GM21717 (cell line): ENCODE measurements around the gene DBNDD2.

Experiments
- ATAC-seq: cut with Tn5 transposase; IDR thresholded peaks from one replicate; pipeline ENCODE4 v1.9.1; 2021; ENCODE audit warnings: mild to moderate bottlenecking, moderate library complexity; ENCODE audit not compliant: unreplicated experiment

DBNDD2 gene

GRCh38 chr20:45378191-45378590, 29.9 kb upstream of the DBNDD2 start, which contains the start of gene TP53TG5:
TP53TG5 (minus strand) TSS chr20:45378325; CDS start chr20:45378236, 89 bp downstream.
- no peak for ATAC-seq

GRCh38 chr20:45387274-45387673, 20.8 kb upstream of the DBNDD2 start:
- ATAC-seq = no peak

GRCh38 chr20:45390931-45391330, 17.2 kb upstream of the DBNDD2 start:
- ATAC-seq = no peak

GRCh38 chr20:45391559-45391958, 16.5 kb upstream of the DBNDD2 start:
- ATAC-seq = no peak

GRCh38 chr20:45392733-45393132, 15.4 kb upstream of the DBNDD2 start:
- no peak for ATAC-seq

- ATAC-seq = no peak
Measured at GRCh38 chr20:45394221-45395113, 13.6 kb upstream of the DBNDD2 start.

- no peak for ATAC-seq
Measured at GRCh38 chr20:45395114-45395415, 13.0 kb upstream of the DBNDD2 start.

- no peak for ATAC-seq
Measured at GRCh38 chr20:45399018-45399417, 9.1 kb upstream of the DBNDD2 start.

GRCh38 chr20:45400346-45401031, 7.6 kb upstream of the DBNDD2 start:
- ATAC-seq = no peak

- no peak for ATAC-seq
Measured at GRCh38 chr20:45402946-45403345, 5.1 kb upstream of the DBNDD2 start.

GRCh38 chr20:45404438-45404837, 3.7 kb upstream of the DBNDD2 start:
- ATAC-seq = no peak

GRCh38 chr20:45405571-45406259, 2.4 kb upstream of the DBNDD2 start:
- ATAC-seq = no peak

- no peak for ATAC-seq
Measured at GRCh38 chr20:45406260-45407066, 1.6 kb upstream of the DBNDD2 start.

- ATAC-seq = no peak
Measured at GRCh38 chr20:45407067-45407745, 883 bp upstream of the DBNDD2 start.

- ATAC-seq = no peak
Measured at GRCh38 chr20:45408646-45409213, 641 bp downstream of the DBNDD2 start.

GRCh38 chr20:45409521-45410272, 1.6 kb downstream of the DBNDD2 start:
- no peak for ATAC-seq

- no peak for ATAC-seq
Measured at GRCh38 chr20:45410887-45411286, 2.8 kb downstream of the DBNDD2 start.

- ATAC-seq = no peak
Measured at GRCh38 chr20:45412653-45413052, 4.6 kb downstream of the DBNDD2 start.

GRCh38 chr20:45413479-45413878, 5.4 kb downstream of the DBNDD2 start:
- no peak for ATAC-seq
